HepG2 (cell line): ENCODE measurements around the gene ST6GALNAC2. TPM values are rescaled to one million over a fixed set of nuclear protein-coding genes. Genes with fewer than 3 reads are reported as not detected.

ENCODE experiments used
- ATAC-seq: fragments of 200-7000 bp; cut with Tn5 transposase; 3 replicates; pipeline ENCODE4 v1.9.1; 2020; ENCODE audit warnings: mild to moderate bottlenecking, moderate library complexity
- BruUV-seq: library from RNA; stranded (reverse); fragments of 400-500 nt; replicated peaks from 2 replicates; lab custom pipeline; 2021; lab: Mats Ljungman, UMichigan
- CTCF ChIA-PET: fragments of 300-600 bp; formaldehyde crosslinking; extraction: SDS; loops from one replicate; lab custom pipeline; 2021; ENCODE audit warnings: low total read pairs, inconsistent platforms, low intra/inter-chr PET ratio; lab: Yijun Ruan, JAX
- POLR2A ChIA-PET: fragments of 350-600 bp; sonication (Branson Sonifier 250); formaldehyde crosslinking; loops from one replicate; lab custom pipeline; 2020; ENCODE audit warnings: antibody characterized with exemption, inconsistent platforms; lab: Yijun Ruan, JAX
- DNase-seq: peaks from one replicate; pipeline ENCODE4 v3.0.0-alpha.2; 2015; ENCODE audit warnings: low spot score
- FAIRE-seq: peaks from 3 replicates; lab custom pipeline; 2011; peaks lifted over from hg19 to GRCh38; lab: Jason Lieb, UNC
- H2AFZ ChIP-seq: one replicate; pipeline ENCODE4 v1.6.1; 2011; ENCODE audit warnings: low read length, inconsistent platforms
- H3K27ac ChIP-seq: fragments of 300-600 bp; 3 replicates; pipeline ENCODE4 v1.8.0; 2011; ENCODE audit warnings: mixed run types, mild to moderate bottlenecking, mixed read lengths, low read length, inconsistent platforms; ENCODE audit not compliant: insufficient read depth; ENCODE audit errors: extremely low read length
- H3K27me3 ChIP-seq, 2 experiments: fragments of 200-600 bp in 1 of 2; 2 replicates in 1 of 2; 3 replicates in 1 of 2; pipeline versions ENCODE4 v1.6.0 to v1.8.0; 2011; ENCODE audit warnings: low read length in 2 of 2, mild to moderate bottlenecking in 2 of 2, moderate library complexity in 2 of 2, inconsistent platforms in 1 of 2; ENCODE audit not compliant: insufficient read depth in 2 of 2, control insufficient read depth in 1 of 2
- H3K36me3 ChIP-seq, 2 experiments: fragments of 200-600 bp in 1 of 2; replicated peaks in 1 of 2; 2 replicates in 1 of 2; 3 replicates in 1 of 2; pipeline versions ENCODE4 v1.5.1 to v1.8.0; 2011; ENCODE audit warnings: low read length in 2 of 2, inconsistent platforms in 1 of 2; ENCODE audit not compliant: insufficient read depth in 2 of 2, control insufficient read depth in 1 of 2
- H3K4me1 ChIP-seq: 2 replicates; pipeline ENCODE4 v1.5.1; 2012; ENCODE audit warnings: low read length, inconsistent platforms; ENCODE audit not compliant: insufficient read depth
- H3K4me2 ChIP-seq: 2 replicates; pipeline ENCODE4 v1.6.0; 2011; ENCODE audit warnings: low read depth, low read length, inconsistent platforms
- H3K4me3 ChIP-seq, 3 experiments: fragments of 200-600 bp in 1 of 3; sonication (generic), shearing (Covaris generic) in 1 of 3; replicated peaks in 1 of 3; 2 replicates each; pipeline ENCODE4 v1.5.1; 2011 to 2016; ENCODE audit warnings: low read length in 3 of 3, inconsistent platforms in 2 of 3, low read depth in 2 of 3, mild to moderate bottlenecking in 2 of 3, control low read depth in 1 of 3, mixed read lengths in 1 of 3; ENCODE audit not compliant: insufficient read depth in 1 of 3
- H3K79me2 ChIP-seq: one replicate; pipeline ENCODE4 v1.6.1; 2011; ENCODE audit warnings: low read length, inconsistent platforms; ENCODE audit not compliant: insufficient read depth
- H3K9ac ChIP-seq: 2 replicates; pipeline ENCODE4 v1.6.0; 2011; ENCODE audit warnings: mild to moderate bottlenecking, low read depth, low read length, inconsistent platforms; ENCODE audit not compliant: insufficient read depth
- H3K9me3 ChIP-seq: 2 replicates; pipeline ENCODE4 v1.5.1; 2012; ENCODE audit warnings: mild to moderate bottlenecking, low read length
- H4K20me1 ChIP-seq: 2 replicates; pipeline ENCODE4 v1.6.0; 2011; ENCODE audit warnings: inconsistent platforms, mild to moderate bottlenecking, low read length, moderate library complexity; ENCODE audit not compliant: insufficient read depth
- CHD2 ChIP-seq: IDR thresholded peaks from 2 replicates; pipeline ENCODE4 v1.6.1; 2011; ENCODE audit warnings: low read depth, low read length, improper control_type of control experiment
- FOXA1 ChIP-seq, 2 experiments: fragments of 450-650 bp in 1 of 2; sonication (generic) in 1 of 2; formaldehyde crosslinking in 1 of 2; IDR thresholded peaks; 2 replicates each; pipeline versions ENCODE4 v1.4.0 to v1.6.1; 2016 to 2020; ENCODE audit warnings: missing genetic modification reagents in 1 of 2
- KDM6A ChIP-seq: IDR thresholded peaks from 2 replicates; pipeline ENCODE4 v1.6.1; 2016; ENCODE audit warnings: low read depth
- MAFG ChIP-seq: sonication (generic); formaldehyde crosslinking; IDR thresholded peaks from 2 replicates; pipeline ENCODE4 v1.5.1; 2020; ENCODE audit warnings: mild to moderate bottlenecking, missing genetic modification reagents
- PRPF4 ChIP-seq: fragments of 200-400 bp; formaldehyde crosslinking; IDR thresholded peaks from 2 replicates; pipeline ENCODE4 v1.6.1; 2016; ENCODE audit warnings: low read length, low read depth; ENCODE audit not compliant: poor library complexity, severe bottlenecking
- RBAK ChIP-seq: sonication (generic); formaldehyde crosslinking; IDR thresholded peaks from 2 replicates; pipeline ENCODE4 v1.5.1; 2020; ENCODE audit warnings: mild to moderate bottlenecking, missing genetic modification reagents
- SMC3 ChIP-seq: IDR thresholded peaks from 2 replicates; pipeline ENCODE4 v1.6.1; 2011; ENCODE audit warnings: low read length, improper control_type of control experiment
- SRSF4 ChIP-seq: fragments of 200-400 bp; formaldehyde crosslinking; IDR thresholded peaks from one replicate; pipeline ENCODE4 v1.6.1; 2018; ENCODE audit warnings: mild to moderate bottlenecking, low read depth, low read length, moderate library complexity; ENCODE audit not compliant: poor library complexity, severe bottlenecking
- YY1 ChIP-seq: IDR thresholded peaks from 2 replicates; pipeline ENCODE4 v1.6.1; 2011; ENCODE audit warnings: low read length, low read depth, moderate library complexity, mild to moderate bottlenecking; ENCODE audit not compliant: insufficient read depth, insufficient replicate concordance
- ZNF251 ChIP-seq: sonication (generic); formaldehyde crosslinking; IDR thresholded peaks from 2 replicates; pipeline ENCODE4 v1.9.0; 2021; ENCODE audit warnings: mild to moderate bottlenecking, missing genetic modification reagents
- ZNF501 ChIP-seq: sonication (generic); formaldehyde crosslinking; IDR thresholded peaks from 2 replicates; pipeline ENCODE4 v1.5.1; 2020; ENCODE audit warnings: mild to moderate bottlenecking, moderate library complexity, missing genetic modification reagents
- ZNF720 ChIP-seq: sonication (generic); formaldehyde crosslinking; IDR thresholded peaks from 2 replicates; pipeline ENCODE4 v1.4.0; 2020; ENCODE audit warnings: missing genetic modification reagents
- WGBS: methylation state at CpG from one replicate; pipeline ENCODE4 v1.1.6; 2017; ENCODE audit warnings: low lambda C conversion rate; 5-methylcytosine and 5-hydroxymethylcytosine counted together
- in situ Hi-C: cut with HindIII; loops from 2 replicates; pipeline ENCODE4 v1.10.0; 2017; ENCODE audit warnings: low pct_unique_long_range_greater_than_20kb; ENCODE audit not compliant: extremely low pct_ligation_motif_present
- intact Hi-C: fragments of 100-400 bp; cut with micrococcal nuclease; formaldehyde crosslinking; loops from one replicate; pipeline ENCODE4 v1.10.0; 2022; ENCODE audit not compliant: unreplicated experiment
- polyA plus RNA-seq, 8 experiments: library from polyadenylated mRNA; depleted of rRNA in 3 of 8; stranded (reverse) in 7 of 8; unstranded in 1 of 8; fragments of >200 nt; fragmentation: Illumina TruSeq in 4 of 8; extraction: Trizol in 4 of 8; gene quantifications; 2 replicates each; pipeline versions ENCODE4 v1.2.1 to v1.2.3, GENCODE V29; 2011 to 2016; ENCODE audit warnings: low read depth in 4 of 8, missing spikeins in 1 of 8, mixed read lengths in 1 of 8; ENCODE audit not compliant: insufficient read depth in 1 of 8
- total RNA-seq, 5 experiments: library from RNA; depleted of rRNA; stranded (reverse); fragments of >200 nt; fragmentation: Illumina TruSeq; extraction: Trizol; gene quantifications; 2 replicates each; pipeline ENCODE4 v1.2.3, GENCODE V29; 2016; ENCODE audit warnings: low read depth in 1 of 5
- TF ChIP-seq, protein P1 (sequence below): sonication (generic); formaldehyde crosslinking; IDR thresholded peaks from 2 replicates; pipeline ENCODE4 v1.4.0; 2020; ENCODE audit warnings: missing genetic modification reagents, borderline replicate concordance
- TF ChIP-seq, protein P2 (sequence below): sonication (generic); formaldehyde crosslinking; IDR thresholded peaks from 2 replicates; pipeline ENCODE4 v1.4.0; 2020; ENCODE audit warnings: missing genetic modification reagents, borderline replicate concordance
- TF ChIP-seq, protein P3 (sequence below): sonication (generic); formaldehyde crosslinking; IDR thresholded peaks from 2 replicates; pipeline ENCODE4 v1.8.1; 2023; ENCODE audit warnings: missing genetic modification reagents, mild to moderate bottlenecking, borderline replicate concordance
- TF ChIP-seq, protein P4 (sequence below): sonication (generic); formaldehyde crosslinking; IDR thresholded peaks from 2 replicates; pipeline ENCODE4 v1.8.1; 2022; ENCODE audit warnings: low read depth, mild to moderate bottlenecking, missing genetic modification reagents

The ST6GALNAC2 gene
- total and polyA plus RNA-seq, 2 of the 13 experiments (the other 11 are each of a cell fraction or from before 2014, with no cell fraction given), result 0.12 to 0.49 TPM

DNA sequence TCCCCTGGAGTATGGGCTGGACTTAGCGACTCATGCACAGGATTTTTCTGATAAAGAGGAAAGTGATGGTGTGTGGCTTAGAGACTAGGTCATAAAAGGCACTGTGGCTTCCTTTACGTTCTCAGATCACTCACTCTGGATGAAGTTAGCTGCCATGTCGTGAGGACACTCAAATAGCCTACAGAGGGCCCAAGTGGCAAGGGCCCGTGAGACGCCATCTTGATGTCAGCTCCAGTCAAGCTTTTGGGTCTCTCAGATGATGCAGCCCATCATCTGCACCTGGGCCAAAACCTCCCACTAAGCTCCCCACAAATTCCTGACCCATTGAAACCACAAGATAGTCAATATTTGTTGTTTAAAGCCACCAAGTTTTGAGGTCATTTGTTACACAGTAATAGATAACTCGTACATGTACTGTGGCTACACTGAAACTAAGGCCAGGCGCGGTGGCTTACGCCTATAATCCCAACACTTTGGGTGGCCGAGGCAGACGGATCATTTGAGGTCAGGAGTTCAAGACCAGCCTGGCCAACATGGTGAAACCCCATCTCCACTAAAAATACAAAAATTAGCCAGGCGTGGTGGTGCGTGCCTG, 14.7 kb downstream of the ST6GALNAC2 start:
- ChIA-PET CTCF (interaction anchor here (2.5 kb wide), 1 partner anchor 53 kb away, joined by 10 read pairs; no protein-coding TSS in a partner anchor), POLR2A (interaction anchor here (0.8 to 6.8 kb wide), 8 partner anchors 13 to 101 kb away, joined by 3 to 129 read pairs (median 4); partner anchors contain the start of gene ST6GALNAC2)
- ATAC-seq (peak; percentile 4), FAIRE-seq (peak; percentile 52), DNase-seq (peak; percentile 50)
- H3K4me2 ChIP-seq, result 0 out of 2 replicates have a peak overlapping the region, but pooled peaks have one; percentile 81
- H3K9me3 ChIP-seq, result no peaks in the 10 kb centered on the region
- peaks cover 79% of the 10 kb centered on the region for H3K4me1 ChIP-seq
- intact Hi-C loops, result loop anchor here (2.0 kb wide), 1 partner anchor 16 kb away; no protein-coding TSS in a partner anchor
- WGBS, result 28% methylated on average over 13 of the region's 13 CpGs
- H3K27me3 ChIP-seq, result no peaks in the 10 kb centered on the region
- BruUV-seq, result no TSS peak
- H3K79me2 ChIP-seq, result no peaks in the 10 kb centered on the region
- no peak overlapping the region for H3K4me3 ChIP-seq
- no peak overlapping the region for H3K9ac ChIP-seq
- no peak overlapping the region for H2AFZ ChIP-seq
- peaks cover 15% of the 10 kb centered on the region; the same call in 1 of the 2 replicates for H4K20me1 ChIP-seq
- in situ Hi-C loops, result no loop called here
- no peak overlapping the region for H3K27ac ChIP-seq
- peaks cover 0 to 2% of the 10 kb centered on the region in 2 experiments; a peak in 1 of 5 replicates for H3K36me3 ChIP-seq
- TF ChIP-seq PRPF4, result no peak
- TF ChIP-seq, protein P1, sequence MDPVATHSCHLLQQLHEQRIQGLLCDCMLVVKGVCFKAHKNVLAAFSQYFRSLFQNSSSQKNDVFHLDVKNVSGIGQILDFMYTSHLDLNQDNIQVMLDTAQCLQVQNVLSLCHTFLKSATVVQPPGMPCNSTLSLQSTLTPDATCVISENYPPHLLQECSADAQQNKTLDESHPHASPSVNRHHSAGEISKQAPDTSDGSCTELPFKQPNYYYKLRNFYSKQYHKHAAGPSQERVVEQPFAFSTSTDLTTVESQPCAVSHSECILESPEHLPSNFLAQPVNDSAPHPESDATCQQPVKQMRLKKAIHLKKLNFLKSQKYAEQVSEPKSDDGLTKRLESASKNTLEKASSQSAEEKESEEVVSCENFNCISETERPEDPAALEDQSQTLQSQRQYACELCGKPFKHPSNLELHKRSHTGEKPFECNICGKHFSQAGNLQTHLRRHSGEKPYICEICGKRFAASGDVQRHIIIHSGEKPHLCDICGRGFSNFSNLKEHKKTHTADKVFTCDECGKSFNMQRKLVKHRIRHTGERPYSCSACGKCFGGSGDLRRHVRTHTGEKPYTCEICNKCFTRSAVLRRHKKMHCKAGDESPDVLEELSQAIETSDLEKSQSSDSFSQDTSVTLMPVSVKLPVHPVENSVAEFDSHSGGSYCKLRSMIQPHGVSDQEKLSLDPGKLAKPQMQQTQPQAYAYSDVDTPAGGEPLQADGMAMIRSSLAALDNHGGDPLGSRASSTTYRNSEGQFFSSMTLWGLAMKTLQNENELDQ (CRISPR knock-in tag), result 0 out of 2 replicates have a peak, but pooled peaks have one; percentile 4
- peak; percentile 96 for TF ChIP-seq RBAK (CRISPR knock-in tag)
- TF ChIP-seq ZNF720 (CRISPR knock-in tag), result no peak
- TF ChIP-seq, protein P2, sequence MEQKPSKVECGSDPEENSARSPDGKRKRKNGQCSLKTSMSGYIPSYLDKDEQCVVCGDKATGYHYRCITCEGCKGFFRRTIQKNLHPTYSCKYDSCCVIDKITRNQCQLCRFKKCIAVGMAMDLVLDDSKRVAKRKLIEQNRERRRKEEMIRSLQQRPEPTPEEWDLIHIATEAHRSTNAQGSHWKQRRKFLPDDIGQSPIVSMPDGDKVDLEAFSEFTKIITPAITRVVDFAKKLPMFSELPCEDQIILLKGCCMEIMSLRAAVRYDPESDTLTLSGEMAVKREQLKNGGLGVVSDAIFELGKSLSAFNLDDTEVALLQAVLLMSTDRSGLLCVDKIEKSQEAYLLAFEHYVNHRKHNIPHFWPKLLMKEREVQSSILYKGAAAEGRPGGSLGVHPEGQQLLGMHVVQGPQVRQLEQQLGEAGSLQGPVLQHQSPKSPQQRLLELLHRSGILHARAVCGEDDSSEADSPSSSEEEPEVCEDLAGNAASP (CRISPR knock-in tag), result peak; percentile 29; the same call in 1 of the 2 replicates
- TF ChIP-seq YY1, result peak; percentile 79
- peak; percentile 13; the same call in 1 of the 2 replicates for TF ChIP-seq SMC3
- TF ChIP-seq, protein P3, sequence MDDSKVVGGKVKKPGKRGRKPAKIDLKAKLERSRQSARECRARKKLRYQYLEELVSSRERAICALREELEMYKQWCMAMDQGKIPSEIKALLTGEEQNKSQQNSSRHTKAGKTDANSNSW (CRISPR knock-in tag), result no peak
- TF ChIP-seq KDM6A (CRISPR knock-in tag), result no peak
- no peak for TF ChIP-seq ZNF251 (CRISPR knock-in tag)
- TF ChIP-seq, protein P4, sequence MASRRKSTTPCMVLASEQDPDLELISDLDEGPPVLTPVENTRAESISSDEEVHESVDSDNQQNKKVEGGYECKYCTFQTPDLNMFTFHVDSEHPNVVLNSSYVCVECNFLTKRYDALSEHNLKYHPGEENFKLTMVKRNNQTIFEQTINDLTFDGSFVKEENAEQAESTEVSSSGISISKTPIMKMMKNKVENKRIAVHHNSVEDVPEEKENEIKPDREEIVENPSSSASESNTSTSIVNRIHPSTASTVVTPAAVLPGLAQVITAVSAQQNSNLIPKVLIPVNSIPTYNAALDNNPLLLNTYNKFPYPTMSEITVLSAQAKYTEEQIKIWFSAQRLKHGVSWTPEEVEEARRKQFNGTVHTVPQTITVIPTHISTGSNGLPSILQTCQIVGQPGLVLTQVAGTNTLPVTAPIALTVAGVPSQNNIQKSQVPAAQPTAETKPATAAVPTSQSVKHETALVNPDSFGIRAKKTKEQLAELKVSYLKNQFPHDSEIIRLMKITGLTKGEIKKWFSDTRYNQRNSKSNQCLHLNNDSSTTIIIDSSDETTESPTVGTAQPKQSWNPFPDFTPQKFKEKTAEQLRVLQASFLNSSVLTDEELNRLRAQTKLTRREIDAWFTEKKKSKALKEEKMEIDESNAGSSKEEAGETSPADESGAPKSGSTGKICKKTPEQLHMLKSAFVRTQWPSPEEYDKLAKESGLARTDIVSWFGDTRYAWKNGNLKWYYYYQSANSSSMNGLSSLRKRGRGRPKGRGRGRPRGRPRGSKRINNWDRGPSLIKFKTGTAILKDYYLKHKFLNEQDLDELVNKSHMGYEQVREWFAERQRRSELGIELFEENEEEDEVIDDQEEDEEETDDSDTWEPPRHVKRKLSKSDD, result 0 out of 2 replicates have a peak, but pooled peaks have one; percentile 40
- TF ChIP-seq CHD2, result no peak
- no peak for TF ChIP-seq MAFG
- TF ChIP-seq SRSF4, result no peak
- TF ChIP-seq FOXA1 (IDR thresholded peaks at IDR 0.05), result no peak
- TF ChIP-seq FOXA1 (CRISPR knock-in tag; IDR thresholded peaks at IDR 0.05), result peak; percentile 48; the same call in 1 of the 2 replicates
- 0 out of 2 replicates have a peak, but pooled peaks have one; percentile 20 for TF ChIP-seq ZNF501
